Sigmoid colon (tissue), 7 donors: ENCODE data around the gene WDR88. TPM values are rescaled to one million over a fixed set of nuclear protein-coding genes. Genes with fewer than 3 reads are reported as not detected.
A peak's percentile ranks its signal among the peaks of the same experiment; 100 is the strongest.
"Not testable (repeated sequence)": the region's sequence is repeated elsewhere in the genome, so short reads cannot be mapped to it uniquely, and the experiment has no call there.

ENCODE experiments used
- DNase-seq: peaks from one replicate; pipeline ENCODE4 v3.0.0-alpha.2; 2019
- H3K27ac ChIP-seq, 4 donors: fragments of 200-600 bp; sonication (generic); one replicate each; pipeline ENCODE4 v1.5.1; 2016 to 2019; ENCODE audit warnings: mild to moderate bottlenecking in 1 of 4
- H3K27me3 ChIP-seq, 3 donors: fragments of 200-600 bp; sonication (generic); one replicate each; pipeline ENCODE4 v1.5.1; 2019; ENCODE audit warnings: mild to moderate bottlenecking in 1 of 3
- H3K36me3 ChIP-seq, 4 donors: fragments of 200-600 bp; sonication (generic); one replicate each; pipeline ENCODE4 v1.5.1; 2016 to 2019
- H3K4me1 ChIP-seq, 4 donors: fragments of 200-600 bp; sonication (generic); one replicate each; pipeline ENCODE4 v1.5.1; 2017 to 2019
- H3K4me3 ChIP-seq, 4 donors: fragments of 200-600 bp; sonication (generic); one replicate each; pipeline ENCODE4 v1.5.1; 2017 to 2019; ENCODE audit warnings: mild to moderate bottlenecking in 2 of 4, moderate library complexity in 1 of 4
- H3K9me3 ChIP-seq, 4 donors: fragments of 200-600 bp in 3 of 4; sonication (generic) in 3 of 4; one replicate each; pipeline versions ENCODE4 v1.5.1 to v1.6.1; 2013 to 2019
- CTCF ChIP-seq, 4 experiments: fragments of 450-650 bp in 3 of 4; fragments of 200-600 bp in 1 of 4; IDR thresholded peaks; one replicate each; pipeline ENCODE4 v1.5.1; 2016 to 2019; ENCODE audit warnings: antibody characterized with exemption in 4 of 4, mild to moderate bottlenecking in 3 of 4, moderate library complexity in 2 of 4
- EP300 ChIP-seq, 4 donors: sonication (generic); formaldehyde crosslinking; IDR thresholded peaks; one replicate each; pipeline ENCODE4 v1.6.1; 2017; ENCODE audit warnings: antibody characterized with exemption in 4 of 4
- POLR2A ChIP-seq, 2 donors: fragments of 450-650 bp; IDR thresholded peaks; one replicate each; pipeline ENCODE4 v1.6.1; 2016; ENCODE audit warnings: antibody characterized with exemption in 2 of 2, mild to moderate bottlenecking in 2 of 2, moderate library complexity in 2 of 2
- POLR2AphosphoS5 ChIP-seq, 4 donors: sonication (generic); formaldehyde crosslinking; IDR thresholded peaks; one replicate each; pipeline ENCODE4 v1.6.1; 2017; ENCODE audit warnings: antibody characterized with exemption in 4 of 4
- WGBS, 2 donors: extraction: QIAGEN DNeasy Blood & Tissue Kit; methylation state at CpG; one replicate each; pipeline ENCODE4 v1.1.7; 2013; 5-methylcytosine and 5-hydroxymethylcytosine counted together
- intact Hi-C: fragments of 100-400 bp; cut with DNase I; formaldehyde crosslinking; loops from one replicate; pipeline ENCODE4 v1.15.1; 2023
- polyA plus RNA-seq, 3 donors: library from polyadenylated mRNA; stranded (reverse); fragments of 200-250 nt; gene quantifications; one replicate each; pipeline ENCODE4 v1.2.3, GENCODE V29; 2013
- total RNA-seq, 4 donors: library from RNA; depleted of rRNA; stranded (reverse); fragments of >200 nt; gene quantifications; one replicate each; pipeline ENCODE4 v1.1.0, GENCODE V29; 2016
- donor health status: healthy with polysubstance abuse.
- donor health status: Bipolar disorder and iron deficiency.
- donor health status: healthy.

Gene WDR88
- total and polyA plus RNA-seq, 7 donors, result not detected

- intact Hi-C loops, result no loop called here
- DNase-seq, result no peak
- H3K9me3 ChIP-seq, result no peaks in the 10 kb centered on the region
- TF ChIP-seq POLR2AphosphoS5 (IDR thresholded peaks at IDR 0.05) (no peak), EP300 (IDR thresholded peaks at IDR 0.05) (no peak), POLR2A (IDR thresholded peaks at IDR 0.05) (no peak), CTCF (IDR thresholded peaks at IDR 0.05) (no peak)
- no peaks in the 10 kb centered on the region for H3K36me3 ChIP-seq
- 0% methylated on average over 1 of the region's 1 CpG for WGBS, 2 donors
- peaks cover 0 to 4% (median 2%) of the 10 kb centered on the region in 4 donors for H3K4me1 ChIP-seq
- H3K27me3 ChIP-seq, result no peaks in the 10 kb centered on the region
- H3K4me3 ChIP-seq, result no peak overlapping the region
- no peak overlapping the region for H3K27ac ChIP-seq
Measured at GRCh38 chr19:33189453-33189852, 57.5 kb downstream of the WDR88 start.

GRCh38 chr19:33191092-33191491 is 59.2 kb downstream of the WDR88 start:
- 89 to 93% methylated on average over 4 of the region's 4 CpGs for WGBS, 2 donors
- H3K4me3 ChIP-seq, intact Hi-C loops: not testable (repeated sequence)

DNA sequence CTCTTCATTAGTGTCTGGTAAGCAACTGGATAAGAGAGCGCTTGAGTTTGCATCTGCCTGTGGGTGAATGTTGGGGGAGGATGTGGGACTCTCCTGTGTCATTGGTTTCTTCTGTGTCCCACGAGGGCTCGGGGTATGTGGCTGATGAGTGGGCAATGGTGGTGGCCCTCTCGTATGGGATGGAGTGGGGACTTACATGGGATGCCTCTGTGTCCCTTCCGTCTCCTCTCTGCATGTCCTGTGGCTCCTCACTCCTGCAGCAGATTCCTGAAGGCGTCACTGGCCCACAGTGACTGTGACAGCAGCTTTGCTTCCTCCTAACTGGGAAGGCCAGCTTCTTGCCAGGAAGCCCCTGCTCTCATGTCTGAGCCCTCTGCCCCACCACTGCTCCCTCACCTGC is 59.6 kb downstream of the WDR88 start:
- H3K36me3 ChIP-seq, result no peaks in the 10 kb centered on the region
- H3K27me3 ChIP-seq, result no peaks in the 10 kb centered on the region
- TF ChIP-seq CTCF (IDR thresholded peaks at IDR 0.05) (no peak), EP300 (IDR thresholded peaks at IDR 0.05) (no peak), POLR2AphosphoS5 (IDR thresholded peaks at IDR 0.05) (no peak), POLR2A (IDR thresholded peaks at IDR 0.05) (no peak)
- H3K27ac ChIP-seq, result no peak overlapping the region
- H3K4me3 ChIP-seq, result no peak overlapping the region
- intact Hi-C loops, result no loop called here
- DNase-seq, result peak; percentile 46
- H3K9me3 ChIP-seq, result no peaks in the 10 kb centered on the region
- 93% methylated on average over 6 of the region's 6 CpGs for WGBS, 2 donors
- H3K4me1 ChIP-seq, result peaks cover 0 to 20% (median 13%) of the 10 kb centered on the region in 4 donors

More at GRCh38 chr19:33191092-33191491, 59.2 kb downstream of the WDR88 start:
- H3K27me3 ChIP-seq, H3K9me3 ChIP-seq, DNase-seq, H3K36me3 ChIP-seq, H3K27ac ChIP-seq: not testable (repeated sequence)
- H3K4me1 ChIP-seq, result peaks cover 0 to 16% (median 12%) of the 10 kb centered on the region in 4 donors

DNA sequence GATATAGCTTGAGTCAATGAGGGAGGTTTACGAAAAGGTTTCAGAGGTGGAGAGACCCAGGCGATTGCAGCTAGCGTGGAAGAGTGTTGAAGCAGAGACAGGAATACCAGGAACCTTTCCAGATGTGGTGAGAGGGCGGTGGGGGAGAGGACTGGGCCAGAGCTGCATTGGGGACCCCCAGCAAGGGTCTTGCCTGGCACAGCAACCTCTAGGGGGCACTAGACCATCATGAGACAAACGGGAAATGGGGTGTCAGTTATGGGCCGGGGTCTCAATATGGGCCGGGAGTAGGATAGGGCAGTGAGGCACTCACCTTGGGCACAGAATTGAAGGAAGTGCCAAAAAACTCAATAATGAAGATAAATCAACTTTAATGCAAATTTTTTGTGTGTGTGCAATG is 60.1 kb downstream of the WDR88 start:
- no peak for TF ChIP-seq POLR2AphosphoS5 (IDR thresholded peaks at IDR 0.05)
- TF ChIP-seq POLR2A (IDR thresholded peaks at IDR 0.05), result no peak
- no peak for TF ChIP-seq CTCF (IDR thresholded peaks at IDR 0.05)
- no peak for TF ChIP-seq EP300 (IDR thresholded peaks at IDR 0.05)
- H3K27me3 ChIP-seq, result no peaks in the 10 kb centered on the region
- H3K36me3 ChIP-seq, result peaks cover 0 to 4% (median 0%) of the 10 kb centered on the region in 4 donors
- intact Hi-C loops, result no loop called here
- H3K4me3 ChIP-seq, result no peak overlapping the region
- WGBS, 2 donors, result 70 to 75% methylated on average over 7 of the region's 7 CpGs
- no peak overlapping the region for H3K27ac ChIP-seq
- DNase-seq, result peak; percentile 4
- peaks cover 0 to 20% (median 13%) of the 10 kb centered on the region in 4 donors for H3K4me1 ChIP-seq
- no peaks in the 10 kb centered on the region for H3K9me3 ChIP-seq

GRCh38 chr19:33193269-33193864 is 61.5 kb downstream of the WDR88 start:
- peak overlapping the region in 2 of 4 donors; percentile 81 to 86 for H3K4me3 ChIP-seq
- no peaks in the 10 kb centered on the region for H3K27me3 ChIP-seq
- H3K9me3 ChIP-seq, result no peaks in the 10 kb centered on the region
- peaks cover 0 to 20% (median 13%) of the 10 kb centered on the region in 4 donors for H3K4me1 ChIP-seq
- intact Hi-C loops, result no loop called here
- WGBS, 2 donors, result 83 to 88% methylated on average over 8 of the region's 8 CpGs
- TF ChIP-seq CTCF (IDR thresholded peaks at IDR 0.05) (no peak), POLR2A (IDR thresholded peaks at IDR 0.05) (no peak), POLR2AphosphoS5 (IDR thresholded peaks at IDR 0.05) (no peak), EP300 (IDR thresholded peaks at IDR 0.05) (no peak)
- no peak for DNase-seq
- H3K27ac ChIP-seq, result peak overlapping the region in 1 of 4 donors; percentile 53
- peaks cover 0 to 17% (median 0%) of the 10 kb centered on the region in 4 donors for H3K36me3 ChIP-seq
